Measurements from ENCODE around the gene PTGFRN.

PTGFRN gene

DNA sequence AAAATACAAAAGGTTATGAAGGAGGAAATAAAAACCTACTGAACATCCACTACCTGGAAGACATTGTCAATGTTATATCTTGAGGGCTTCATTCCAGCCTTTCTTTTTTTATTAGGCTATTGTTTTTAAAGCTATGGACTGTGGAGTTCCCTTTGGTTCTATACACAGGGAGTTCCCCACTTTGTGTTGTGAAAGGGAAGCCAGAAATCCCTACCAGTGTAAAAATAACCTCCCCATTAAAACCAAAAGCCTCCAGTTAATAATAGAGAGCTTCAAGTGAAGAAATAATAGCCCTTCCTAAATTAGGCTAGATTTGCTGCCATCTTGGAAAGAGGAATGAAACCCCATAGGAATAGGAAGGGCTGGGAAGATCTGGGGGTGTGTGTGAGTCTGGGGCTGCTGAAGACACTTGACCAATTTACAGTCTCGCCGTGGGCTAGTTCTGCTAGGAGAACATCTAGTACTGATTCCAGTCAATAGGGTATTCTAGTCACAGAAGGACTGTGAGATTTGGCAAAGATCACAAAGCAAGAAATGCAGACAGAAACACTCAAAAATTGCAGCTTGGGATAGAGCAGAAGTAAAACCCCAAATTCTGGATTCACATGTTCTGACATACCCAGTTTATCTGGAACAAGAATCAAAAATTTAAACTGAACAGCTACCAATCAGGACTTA, 32.4 kb upstream of the PTGFRN start:
- TF ChIP-seq, protein P1, sequence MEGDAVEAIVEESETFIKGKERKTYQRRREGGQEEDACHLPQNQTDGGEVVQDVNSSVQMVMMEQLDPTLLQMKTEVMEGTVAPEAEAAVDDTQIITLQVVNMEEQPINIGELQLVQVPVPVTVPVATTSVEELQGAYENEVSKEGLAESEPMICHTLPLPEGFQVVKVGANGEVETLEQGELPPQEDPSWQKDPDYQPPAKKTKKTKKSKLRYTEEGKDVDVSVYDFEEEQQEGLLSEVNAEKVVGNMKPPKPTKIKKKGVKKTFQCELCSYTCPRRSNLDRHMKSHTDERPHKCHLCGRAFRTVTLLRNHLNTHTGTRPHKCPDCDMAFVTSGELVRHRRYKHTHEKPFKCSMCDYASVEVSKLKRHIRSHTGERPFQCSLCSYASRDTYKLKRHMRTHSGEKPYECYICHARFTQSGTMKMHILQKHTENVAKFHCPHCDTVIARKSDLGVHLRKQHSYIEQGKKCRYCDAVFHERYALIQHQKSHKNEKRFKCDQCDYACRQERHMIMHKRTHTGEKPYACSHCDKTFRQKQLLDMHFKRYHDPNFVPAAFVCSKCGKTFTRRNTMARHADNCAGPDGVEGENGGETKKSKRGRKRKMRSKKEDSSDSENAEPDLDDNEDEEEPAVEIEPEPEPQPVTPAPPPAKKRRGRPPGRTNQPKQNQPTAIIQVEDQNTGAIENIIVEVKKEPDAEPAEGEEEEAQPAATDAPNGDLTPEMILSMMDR (IDR thresholded peaks at IDR 0.05): no peak
- no peak for DNase-seq
- intact Hi-C loops (cut with DNase I; ENCODE audit: low total_unique reads): no loop called here
- Histone ChIP-seq H3K27me3 (peaks cover 0 to 3% of the 10 kb centered on the region in 2 donors), H3K27ac (no peak overlapping the region), H3K4me1 (peaks cover 0 to 26% (median 14%) of the 10 kb centered on the region in 4 donors), H3K4me3 (no peak overlapping the region), H3K36me3 (no peaks in the 10 kb centered on the region), H3K9me3 (no peaks in the 10 kb centered on the region)

DNA sequence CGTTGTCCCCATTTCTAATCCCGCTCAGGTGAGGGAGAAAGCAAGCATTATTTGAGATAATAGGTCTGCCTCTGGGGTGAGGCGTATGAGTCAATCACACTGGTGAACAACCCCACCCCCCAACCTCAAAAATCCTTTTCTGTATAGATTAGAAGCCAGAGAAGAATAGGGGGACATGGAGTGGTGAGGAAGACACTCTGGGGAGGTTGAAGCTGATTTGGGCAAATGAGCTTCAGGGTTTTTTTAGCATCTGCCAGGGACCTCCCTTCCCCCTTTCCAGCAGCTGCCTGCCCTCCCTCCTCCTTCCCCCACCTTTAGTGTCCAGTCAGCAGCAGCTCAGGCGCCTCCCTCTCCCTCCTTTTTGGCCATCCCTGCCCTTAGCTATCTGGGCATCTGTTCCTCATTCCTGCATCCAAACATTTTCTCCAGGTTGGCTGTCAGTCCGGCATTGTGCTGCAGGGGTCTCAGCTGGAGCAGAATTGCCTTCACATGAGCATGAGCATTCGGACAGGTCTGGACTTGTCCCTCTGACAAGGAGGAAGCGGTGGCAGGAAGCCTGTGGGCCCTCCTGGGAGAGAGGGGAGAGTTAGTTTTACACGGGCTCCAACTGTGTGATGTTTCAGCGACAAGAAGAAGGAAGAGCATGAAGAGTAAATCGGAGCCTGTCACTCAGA, 30.8 kb upstream of the PTGFRN start:
- TF ChIP-seq, protein P1 (IDR thresholded peaks at IDR 0.05): no peak
- H3K9me3 ChIP-seq: no peaks in the 10 kb centered on the region
- no peaks in the 10 kb centered on the region for H3K36me3 ChIP-seq
- H3K27ac ChIP-seq: peak overlapping the region in 1 of 2 donors; percentile 24
- intact Hi-C loops (cut with DNase I; ENCODE audit: low total_unique reads): no loop called here
- peaks cover 0 to 26% (median 14%) of the 10 kb centered on the region in 4 donors for H3K4me1 ChIP-seq
- H3K4me3 ChIP-seq: peak overlapping the region; percentile 32 to 44
- H3K27me3 ChIP-seq: peaks cover 0 to 3% of the 10 kb centered on the region in 2 donors
- peak in 1 of 2 donors; percentile 66 for DNase-seq

DNA sequence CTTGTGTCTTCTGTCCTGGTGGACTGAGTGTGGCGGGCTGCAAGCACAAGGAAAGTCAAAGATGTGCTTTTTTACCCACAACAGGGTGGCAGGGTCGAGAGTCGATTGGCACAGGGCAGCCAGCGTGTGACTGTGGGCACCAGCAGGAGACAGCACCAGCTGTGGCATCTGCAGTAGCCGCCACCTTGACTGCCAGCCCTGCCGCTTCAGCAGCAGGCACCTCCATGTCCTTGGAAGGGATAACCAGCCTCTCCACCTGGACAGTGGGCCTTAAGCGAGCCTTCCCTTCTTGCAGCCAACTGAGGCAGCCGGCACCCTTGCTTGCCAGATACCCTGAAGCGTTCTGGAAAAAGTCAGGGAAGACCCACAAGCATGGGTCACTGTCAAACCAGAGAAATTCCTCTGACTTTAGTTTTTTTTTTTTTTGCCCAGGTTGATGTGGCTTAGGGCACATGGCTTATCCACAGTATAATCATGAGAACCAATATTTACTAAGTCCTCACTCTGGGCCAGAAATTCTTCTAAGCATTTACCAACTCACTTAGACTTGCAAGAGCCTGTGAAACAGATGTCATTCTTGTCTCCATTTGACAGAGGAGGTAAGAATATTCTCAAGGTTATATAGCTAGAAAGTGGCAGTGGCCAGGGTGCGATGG, 30.1 kb upstream of the PTGFRN start:
- Histone ChIP-seq H3K36me3 (no peaks in the 10 kb centered on the region), H3K4me1 (peaks cover 0 to 26% (median 14%) of the 10 kb centered on the region in 4 donors), H3K27ac (peak overlapping the region in 1 of 2 donors; percentile 14), H3K4me3 (no peak overlapping the region), H3K27me3 (peaks cover 0 to 3% of the 10 kb centered on the region in 2 donors), H3K9me3 (no peaks in the 10 kb centered on the region)
- TF ChIP-seq, protein P1 (IDR thresholded peaks at IDR 0.05): no peak
- no peak for DNase-seq
- intact Hi-C loops (cut with DNase I; ENCODE audit: low total_unique reads): no loop called here

DNA sequence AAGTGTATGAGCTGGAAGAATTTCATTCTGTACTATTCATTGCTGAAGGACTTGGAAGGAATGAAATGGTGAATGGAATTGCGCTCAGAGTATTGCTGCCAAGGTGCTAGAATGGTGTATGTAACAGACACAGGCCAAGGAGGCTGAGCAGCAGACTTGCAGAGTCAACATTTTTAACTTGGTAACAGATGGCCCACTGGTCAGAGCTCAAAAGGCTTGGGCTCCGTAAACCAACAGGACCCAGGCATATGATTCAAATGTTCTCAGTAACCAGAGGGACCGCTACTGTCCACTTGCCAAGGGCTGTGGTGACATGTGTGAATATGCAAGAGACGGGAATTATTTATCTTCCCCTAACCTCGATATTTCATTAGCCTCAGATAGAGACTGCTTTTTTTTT, 28.8 kb upstream of the PTGFRN start:
- H3K27me3 ChIP-seq: no peaks in the 10 kb centered on the region
- H3K9me3 ChIP-seq: no peaks in the 10 kb centered on the region
- DNase-seq: no peak
- no peak overlapping the region for H3K27ac ChIP-seq
- TF ChIP-seq, protein P1 (IDR thresholded peaks at IDR 0.05): no peak
- H3K4me3 ChIP-seq: no peak overlapping the region
- H3K36me3 ChIP-seq: no peaks in the 10 kb centered on the region
- intact Hi-C loops (cut with DNase I; ENCODE audit: low total_unique reads): no loop called here
- peaks cover 0 to 26% (median 14%) of the 10 kb centered on the region in 4 donors for H3K4me1 ChIP-seq

DNA sequence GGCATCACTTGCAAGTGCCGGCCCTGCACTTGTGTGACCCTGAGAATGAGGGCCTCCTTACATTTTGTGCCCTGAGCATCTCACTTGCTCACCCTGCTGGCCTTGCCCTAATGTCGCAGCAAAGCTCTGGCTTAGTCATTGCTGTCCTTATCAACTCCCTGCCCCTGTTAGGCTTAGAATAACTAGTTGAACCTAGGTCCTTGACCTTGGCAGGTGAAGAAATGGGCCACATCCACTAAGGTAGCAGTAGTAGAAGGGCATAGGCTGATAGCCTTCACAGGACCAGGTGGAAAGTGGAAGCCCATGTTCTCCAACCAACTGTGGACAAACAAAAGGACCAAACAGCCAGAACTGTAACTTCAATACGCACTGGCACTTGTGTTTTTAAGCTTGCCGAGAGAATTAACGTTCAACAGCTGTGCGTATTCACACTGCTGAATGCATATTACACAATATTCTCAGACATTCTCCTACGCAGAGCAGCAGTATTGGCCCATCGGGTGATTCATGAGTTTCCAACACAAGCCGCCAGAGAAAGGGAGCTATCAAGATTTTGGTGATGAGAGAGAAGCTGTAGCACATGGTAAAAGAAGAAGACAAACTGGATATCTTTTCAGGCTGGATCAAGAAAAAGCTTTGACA, 27.7 kb upstream of the PTGFRN start:
- Histone ChIP-seq H3K36me3 (no peaks in the 10 kb centered on the region), H3K27ac (peak overlapping the region; percentile 20 to 31), H3K27me3 (no peaks in the 10 kb centered on the region), H3K4me3 (no peak overlapping the region), H3K4me1 (peaks cover 0 to 28% (median 14%) of the 10 kb centered on the region in 4 donors), H3K9me3 (no peaks in the 10 kb centered on the region)
- intact Hi-C loops (cut with DNase I; ENCODE audit: low total_unique reads): no loop called here
- TF ChIP-seq, protein P1 (IDR thresholded peaks at IDR 0.05): no peak
- peak; percentile 70 to 73 for DNase-seq

Measured in tibial artery (tissue), 4 donors.